GM19025 (cell line): Measurements from ENCODE around the gene SULT2B1.
"Not testable (repeated sequence)": the region's sequence is repeated elsewhere in the genome, so short reads cannot be mapped to it uniquely, and the experiment has no call there.

ENCODE experiments used
- ATAC-seq: cut with Tn5 transposase; IDR thresholded peaks from one replicate; pipeline ENCODE4 v1.9.1; 2021; ENCODE audit warnings: mild to moderate bottlenecking, low read depth, moderate library complexity; ENCODE audit not compliant: unreplicated experiment

Gene SULT2B1

DNA sequence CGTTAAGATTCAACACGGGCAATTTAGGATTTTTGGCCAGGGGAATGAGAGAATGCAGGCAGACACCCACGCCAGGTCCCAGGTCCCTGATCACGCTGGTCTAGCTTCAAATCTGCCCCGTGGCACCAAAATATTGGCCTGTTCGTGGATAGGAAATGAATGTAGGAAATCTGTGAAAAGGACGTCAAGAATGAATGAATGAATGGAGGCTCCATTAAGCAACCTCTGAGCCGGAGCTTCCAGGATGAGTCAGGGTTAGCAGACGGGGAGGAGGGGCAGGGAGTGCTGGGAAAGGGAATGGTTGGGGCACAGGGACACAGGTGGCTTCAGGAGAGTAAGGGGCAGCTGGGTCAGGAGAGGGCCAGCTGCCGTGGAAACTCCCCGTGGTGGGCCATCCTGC lies 4.2 kb downstream of the SULT2B1 start:
- ATAC-seq = no peak

DNA sequence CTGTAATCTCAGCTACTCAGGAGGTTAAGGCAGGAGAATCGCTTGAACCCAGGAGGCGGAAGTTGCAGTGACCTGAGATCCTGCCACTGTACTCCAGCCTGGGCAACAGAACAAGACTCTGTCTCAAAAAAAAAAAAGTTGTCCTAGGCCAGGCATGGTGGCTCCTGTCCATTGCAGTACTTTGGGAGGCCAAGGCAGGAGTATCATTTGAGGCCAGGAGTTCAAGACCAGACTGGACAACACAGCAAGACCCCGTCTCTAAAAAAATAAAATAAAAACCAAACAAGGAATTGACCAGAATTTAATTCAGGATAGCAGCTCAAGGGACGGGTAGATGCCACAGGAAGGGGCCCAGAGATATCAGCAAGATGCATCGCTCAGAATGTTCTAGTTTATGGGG lies 4.9 kb downstream of the SULT2B1 start:
- no peak for ATAC-seq

DNA sequence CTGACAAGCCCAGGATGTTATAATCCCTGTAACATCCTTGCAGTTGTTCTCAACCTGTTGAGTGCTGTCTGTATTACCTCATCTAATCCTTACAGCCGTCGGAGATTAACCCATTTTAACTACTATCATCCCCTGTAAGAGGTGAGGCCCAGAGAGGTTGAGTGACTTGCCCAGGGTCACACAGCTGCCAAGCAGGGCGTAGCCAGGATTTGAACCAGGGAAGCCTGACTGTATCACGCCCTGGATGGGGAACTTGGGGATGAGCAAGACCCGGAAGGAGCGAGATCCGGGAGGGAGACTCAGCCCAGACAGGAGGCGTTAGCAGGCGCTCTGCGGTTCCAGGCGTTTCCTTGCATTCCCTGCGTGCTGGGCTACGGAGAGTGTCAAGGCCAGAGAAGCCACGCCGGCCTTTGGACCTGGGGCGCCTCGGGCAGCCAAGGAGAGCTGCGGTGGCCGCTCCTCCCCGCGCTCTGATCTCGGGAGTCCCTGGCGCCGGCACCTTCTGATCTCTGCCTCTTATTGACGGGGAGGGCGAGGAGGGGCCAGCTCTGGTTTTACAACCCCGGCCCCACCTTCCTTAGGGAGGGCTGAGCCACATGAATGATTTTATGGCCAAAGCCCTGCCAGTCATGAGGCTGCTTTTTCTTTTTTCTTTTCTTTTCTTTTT lies 6.2 kb downstream of the SULT2B1 start:
- ATAC-seq = no peak

DNA sequence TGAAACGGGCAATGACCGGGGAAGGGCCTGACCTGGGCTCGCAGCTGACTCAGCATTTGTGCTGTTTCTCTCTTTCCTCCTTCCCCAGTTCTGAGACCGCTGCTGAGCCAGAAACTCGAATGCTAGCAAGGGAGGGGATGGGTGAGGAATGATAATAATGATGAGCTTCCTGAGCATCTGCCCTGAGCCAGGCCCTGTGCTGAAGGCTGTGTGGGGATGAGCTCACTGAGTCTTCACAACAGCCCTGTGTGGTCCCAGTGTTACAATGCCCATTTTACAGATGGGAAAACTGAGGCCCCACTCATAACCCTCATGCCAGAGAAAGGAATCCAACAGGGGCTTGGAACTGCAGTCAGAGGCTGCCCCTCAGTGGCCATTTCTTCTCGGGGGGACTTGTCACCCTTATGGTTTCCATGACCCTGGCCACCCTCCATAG lies 8.1 kb downstream of the SULT2B1 start:
- no peak for ATAC-seq

DNA sequence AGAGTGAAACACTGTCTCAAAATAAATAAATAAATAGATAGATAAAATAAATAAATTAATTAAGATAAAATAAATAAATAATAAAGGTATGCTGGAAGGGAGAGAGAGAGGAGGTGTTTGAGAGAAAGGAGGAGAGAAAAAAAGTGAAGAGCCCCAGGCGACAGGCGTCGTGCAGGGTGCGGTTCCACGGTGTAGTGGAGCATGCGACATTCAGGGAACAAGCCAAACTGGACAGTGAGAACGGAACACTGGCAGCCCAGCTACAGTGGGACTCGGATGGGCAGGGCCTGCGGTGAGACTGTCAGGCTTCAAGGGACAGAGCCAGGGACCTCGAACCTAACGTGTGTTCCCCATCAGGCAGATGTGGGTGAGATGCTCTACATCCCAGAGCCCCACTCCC lies 9.4 kb downstream of the SULT2B1 start:
- no peak for ATAC-seq

DNA sequence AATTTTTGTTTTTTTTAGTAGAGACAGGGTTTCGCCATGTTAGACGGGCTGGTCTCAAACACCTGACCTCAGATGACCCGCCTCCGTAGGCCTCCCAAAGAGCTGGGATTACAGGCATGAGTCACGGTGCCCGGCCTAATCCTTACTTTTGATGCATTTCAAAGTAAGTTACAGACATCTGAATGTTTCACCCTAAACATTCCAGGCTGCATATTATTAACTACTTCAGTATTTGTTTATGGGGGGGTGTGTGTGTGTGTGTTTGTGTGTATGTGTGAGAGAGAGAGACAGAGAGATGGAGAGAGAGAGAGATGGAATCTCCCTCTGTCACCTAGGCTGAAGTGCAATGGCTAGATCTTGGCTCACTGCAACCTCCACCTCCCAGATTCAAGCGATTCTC lies 13.1 kb downstream of the SULT2B1 start:
- no peak for ATAC-seq

DNA sequence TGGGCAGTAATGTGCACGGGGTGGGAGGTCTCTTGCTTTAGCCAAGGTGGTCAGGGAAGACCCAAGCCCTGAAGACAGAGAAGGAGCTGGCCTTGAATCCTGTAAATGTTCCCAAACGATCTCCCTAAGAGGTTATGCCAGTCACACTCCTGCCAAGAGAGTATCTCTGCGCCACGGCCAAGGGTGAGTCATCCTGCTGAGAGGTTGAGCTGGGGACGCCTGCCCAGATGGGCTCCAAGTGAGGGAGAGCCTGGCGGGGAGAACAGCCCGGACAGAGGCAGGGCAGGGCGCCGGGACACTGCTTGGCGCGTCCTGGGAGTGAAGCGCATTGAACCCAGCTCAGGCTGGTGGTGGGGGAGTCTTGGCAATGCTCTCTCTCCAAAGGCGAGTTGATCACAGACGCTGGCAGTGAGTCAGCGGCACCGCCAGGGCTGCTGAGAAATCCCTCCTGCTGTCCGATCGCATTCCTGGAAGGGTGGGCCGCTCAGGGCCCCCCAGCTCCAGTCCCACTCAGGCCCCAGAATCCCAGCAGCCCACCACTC lies 16.4 kb downstream of the SULT2B1 start:
- no peak for ATAC-seq

DNA sequence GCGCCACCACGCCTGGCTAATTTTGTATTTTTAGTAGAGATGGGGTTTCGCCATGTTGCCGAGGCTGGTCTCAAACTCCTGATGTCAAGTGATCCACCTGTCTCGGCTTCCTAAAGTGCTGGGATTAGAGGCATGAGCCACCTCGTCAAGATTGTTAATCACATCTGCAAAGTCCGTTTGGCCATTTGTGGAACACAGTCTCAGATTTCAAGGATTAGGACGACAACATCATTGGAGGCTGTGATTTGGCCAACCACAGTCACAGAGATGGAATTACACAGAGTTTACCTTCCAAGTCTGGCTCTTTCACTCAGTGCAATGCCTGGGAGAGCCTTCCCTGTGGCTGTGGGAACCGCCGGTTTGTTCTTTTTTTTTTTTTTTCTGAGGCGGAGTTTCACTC lies 17.8 kb downstream of the SULT2B1 start:
- no peak for ATAC-seq

DNA sequence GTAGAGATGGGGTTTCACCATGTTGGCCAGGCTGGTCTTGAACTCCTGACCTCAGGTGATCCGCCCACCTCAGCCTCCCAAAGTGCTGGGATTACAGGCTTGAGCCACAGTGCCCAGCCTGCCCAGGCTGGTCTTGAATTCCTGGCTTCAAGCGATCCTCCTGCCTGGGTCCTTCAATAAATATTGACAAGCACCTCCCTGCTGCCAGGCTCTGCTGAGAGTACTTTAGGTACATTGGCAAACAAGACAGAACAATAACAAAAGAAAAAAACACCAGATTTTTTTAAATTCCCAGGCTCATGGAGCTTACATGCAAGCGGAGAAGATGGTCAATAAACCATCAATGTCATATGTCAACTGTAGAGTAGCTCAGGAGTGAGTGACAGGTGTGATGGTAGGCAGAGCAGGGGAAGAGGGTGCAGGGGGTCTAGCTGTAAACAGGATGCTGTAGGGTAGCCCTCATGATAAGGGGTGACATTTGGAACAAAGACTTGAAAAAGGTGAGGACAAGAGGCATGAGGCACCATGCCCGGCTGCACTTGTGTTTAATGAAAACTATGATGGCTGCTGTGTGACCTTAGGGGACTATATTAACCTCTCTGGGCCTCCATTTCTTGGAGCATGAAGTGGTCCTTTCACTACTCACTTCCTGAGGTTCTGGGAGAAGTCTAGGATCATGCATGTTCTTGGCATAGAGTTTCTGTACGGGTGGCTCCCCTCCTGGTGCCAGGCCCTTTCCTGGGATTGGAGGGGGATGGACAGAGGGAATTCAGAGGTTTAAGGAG lies 19.6 kb downstream of the SULT2B1 start:
- no peak for ATAC-seq

DNA sequence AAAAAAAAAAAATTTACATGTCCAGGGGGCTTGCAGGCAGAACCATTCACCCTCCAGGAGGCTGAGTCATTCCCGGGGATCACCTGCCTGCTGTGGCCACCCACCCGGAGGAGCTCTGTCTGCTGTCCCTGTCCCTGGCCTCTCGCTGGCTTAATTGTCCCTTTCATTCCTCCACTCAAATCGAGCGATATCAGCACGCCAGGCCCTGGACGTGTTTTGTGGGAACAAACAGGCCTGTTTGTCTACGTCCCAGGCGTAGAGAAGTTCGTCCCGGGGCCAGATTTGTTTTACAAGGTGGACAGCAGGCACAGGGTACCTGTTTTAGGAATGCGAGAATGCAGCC lies 21.2 kb downstream of the SULT2B1 start:
- ATAC-seq = no peak

DNA sequence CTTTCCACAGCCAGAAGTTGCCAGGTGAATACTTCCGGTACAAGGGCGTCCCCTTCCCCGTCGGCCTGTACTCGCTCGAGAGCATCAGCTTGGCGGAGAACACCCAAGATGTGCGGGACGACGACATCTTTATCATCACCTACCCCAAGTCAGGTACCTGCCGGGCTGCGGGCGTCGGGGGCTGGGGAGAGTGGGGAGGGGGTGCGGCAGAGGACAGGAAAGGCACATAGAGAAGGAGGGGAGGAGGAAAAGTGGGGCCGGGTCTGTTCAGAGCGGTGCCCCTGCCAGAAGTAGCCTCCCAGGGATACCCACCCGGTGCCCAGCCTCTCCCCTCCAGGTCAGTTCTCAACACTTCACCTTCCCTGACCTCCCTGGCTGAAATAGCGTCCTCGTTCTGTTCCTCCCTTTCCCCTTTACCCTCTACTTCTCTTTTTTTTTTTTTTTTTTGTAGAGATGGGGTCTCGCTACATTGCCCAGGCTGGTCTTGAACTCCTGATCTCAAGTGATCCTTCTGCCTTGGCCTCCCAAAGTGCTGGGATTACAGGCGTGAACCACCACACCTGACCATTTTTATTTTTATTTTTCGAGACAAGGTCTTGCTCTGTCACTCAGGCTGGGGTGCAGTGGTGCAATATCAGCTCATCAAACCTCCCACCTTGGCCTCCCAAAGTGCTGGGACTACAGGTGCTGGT lies 24.1 kb downstream of the SULT2B1 start:
- ATAC-seq = no peak

DNA sequence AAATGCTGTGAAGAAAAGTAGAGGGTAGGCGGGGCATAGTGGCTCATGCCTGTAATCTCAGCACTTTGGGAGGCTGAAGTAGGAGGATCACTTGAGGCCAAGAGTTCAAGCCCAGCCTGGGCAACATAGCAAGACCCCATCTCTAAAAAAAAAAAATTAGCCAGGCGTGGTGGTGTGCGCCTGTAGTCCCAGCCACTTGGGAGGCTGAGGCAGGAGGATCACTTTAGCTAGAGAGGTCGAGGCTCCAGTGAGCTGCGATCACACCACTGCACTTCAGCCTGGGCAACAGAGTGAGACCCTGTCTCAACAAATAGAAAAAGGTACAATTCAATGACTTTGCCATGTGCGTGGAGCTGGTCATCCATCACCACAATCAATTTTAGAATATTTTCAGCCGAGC lies 25.9 kb downstream of the SULT2B1 start:
- ATAC-seq = not testable (repeated sequence)

DNA sequence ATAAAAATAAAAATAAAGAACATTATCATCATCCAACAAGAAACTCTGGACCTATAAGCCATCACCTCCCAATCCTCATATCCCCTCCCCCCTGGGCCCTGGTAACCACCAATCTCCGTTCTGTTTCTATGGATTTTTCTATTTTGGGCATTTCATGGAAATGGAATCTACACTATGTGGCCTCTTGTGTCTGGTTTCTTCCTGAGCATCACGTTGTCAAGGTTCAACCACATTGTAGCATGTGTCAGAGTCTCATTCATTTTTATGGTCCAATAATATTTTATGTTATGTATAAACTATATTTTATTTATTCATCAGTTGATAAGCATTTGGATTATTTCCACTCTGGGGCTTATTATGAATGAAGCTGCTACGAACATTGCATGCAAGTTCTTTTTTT lies 26.9 kb downstream of the SULT2B1 start:
- no peak for ATAC-seq

DNA sequence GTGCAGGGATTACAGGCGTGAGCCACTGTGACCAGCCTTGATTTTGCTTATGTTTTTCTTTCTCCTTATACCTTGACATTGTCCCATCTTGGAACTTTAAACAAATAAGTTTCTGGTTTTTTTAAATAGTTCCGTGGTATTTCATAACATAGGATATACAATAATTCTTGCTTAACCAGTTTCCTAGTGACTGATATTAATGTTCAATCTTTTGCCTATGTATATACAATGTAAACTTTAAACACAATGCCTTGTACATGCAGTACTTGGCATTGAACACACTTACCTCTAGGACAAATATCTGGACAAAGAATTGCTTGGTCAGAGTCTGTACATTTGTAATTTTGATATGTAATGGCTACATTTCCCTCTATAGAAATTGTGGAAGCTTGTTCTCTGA lies 30.2 kb downstream of the SULT2B1 start:
- ATAC-seq = no peak

DNA sequence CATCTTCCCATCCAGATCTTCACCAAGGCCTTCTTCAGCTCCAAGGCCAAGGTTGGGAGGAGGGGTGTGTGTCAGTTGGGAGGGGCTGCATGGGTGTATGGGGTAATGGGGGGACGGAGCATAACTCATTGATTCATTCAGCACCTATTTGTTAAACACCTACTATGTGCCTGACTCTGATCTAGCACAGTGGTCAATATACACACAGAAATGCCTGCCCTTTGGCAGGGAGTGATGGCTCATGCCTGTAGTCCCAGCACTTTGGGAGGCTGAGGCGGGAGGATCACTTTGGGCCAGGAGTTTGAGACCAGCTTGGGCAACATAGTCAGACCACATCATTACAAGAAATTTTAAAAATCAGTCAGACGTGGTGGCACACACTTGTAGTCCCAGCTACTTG lies 35.4 kb downstream of the SULT2B1 start:
- ATAC-seq = no peak

DNA sequence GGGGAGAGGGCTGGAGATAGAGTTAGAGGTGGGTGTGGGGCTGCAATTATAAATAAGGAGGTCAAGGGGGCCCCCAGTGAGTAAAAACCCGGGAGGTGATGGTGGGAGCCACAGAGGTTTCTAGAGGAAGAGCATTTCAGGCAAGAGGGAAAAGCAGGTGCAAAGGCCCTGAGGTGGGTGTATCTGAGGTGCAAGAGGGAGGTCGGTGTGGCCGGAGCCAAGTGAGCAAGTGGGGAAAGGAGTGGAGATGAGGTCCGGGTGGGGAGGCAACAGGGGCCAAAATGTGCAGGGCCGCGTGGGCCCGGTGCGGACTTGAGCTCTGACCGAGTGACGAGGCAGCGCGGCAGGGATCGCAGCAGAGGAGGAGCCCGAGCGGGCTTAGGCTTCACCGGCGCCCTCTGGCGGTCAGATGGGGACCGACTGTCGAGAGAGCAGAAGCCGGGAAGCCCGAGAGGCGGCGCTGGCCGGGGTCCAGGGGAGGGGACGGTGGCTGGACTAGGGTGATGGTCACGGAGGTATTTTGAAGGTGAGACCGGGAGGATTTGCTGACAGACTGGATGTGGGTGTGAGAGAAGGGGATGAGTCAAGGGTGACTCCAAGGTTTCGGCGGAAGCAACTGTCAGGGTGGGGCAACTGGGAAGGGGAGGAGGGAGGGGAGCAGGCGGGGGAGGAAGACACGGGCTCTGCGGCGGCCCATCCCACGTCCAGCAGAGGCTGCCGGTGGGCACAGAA lies 36.9 kb downstream of the SULT2B1 start:
- ATAC-seq = no peak

DNA sequence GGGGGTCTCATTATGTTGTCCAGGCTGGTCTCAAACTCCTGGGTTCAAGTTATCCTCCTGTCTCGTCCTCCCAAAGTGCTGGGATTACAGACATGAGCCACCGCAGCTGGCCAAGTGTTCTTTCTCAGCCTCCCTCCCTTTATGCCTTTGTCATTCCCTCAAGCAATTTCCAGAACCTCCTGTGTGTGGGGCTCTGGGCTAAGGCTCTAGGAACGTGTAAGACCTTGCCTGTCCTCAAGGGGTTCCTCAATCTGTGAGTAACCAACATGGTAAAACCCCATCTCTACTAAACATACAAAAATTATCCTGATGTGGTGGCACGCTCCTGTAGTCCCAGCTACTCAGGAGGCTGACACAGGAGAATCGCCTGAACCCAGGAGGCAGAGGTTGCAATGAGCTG lies 39.0 kb downstream of the SULT2B1 start:
- no peak for ATAC-seq

DNA sequence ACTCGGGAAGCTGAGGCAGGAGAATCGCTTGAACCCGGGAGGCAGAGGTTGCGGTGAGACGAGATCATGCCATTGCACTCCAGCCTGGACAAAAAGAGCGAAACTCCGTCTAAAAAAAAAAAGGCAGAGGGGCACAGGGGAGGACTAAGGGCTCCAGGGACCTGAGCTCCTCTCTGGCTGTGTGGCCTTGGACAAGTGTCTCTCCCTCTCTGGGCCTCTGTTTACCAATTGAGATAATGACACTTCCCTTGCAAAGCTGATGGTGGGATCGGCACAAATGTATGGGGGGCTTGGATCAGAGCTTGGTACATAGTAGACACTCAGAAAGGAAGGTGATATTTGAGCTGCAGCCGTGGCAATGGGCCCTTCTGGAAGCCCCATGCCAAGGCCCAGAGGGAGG lies 43.2 kb downstream of the SULT2B1 start:
- no peak for ATAC-seq

DNA sequence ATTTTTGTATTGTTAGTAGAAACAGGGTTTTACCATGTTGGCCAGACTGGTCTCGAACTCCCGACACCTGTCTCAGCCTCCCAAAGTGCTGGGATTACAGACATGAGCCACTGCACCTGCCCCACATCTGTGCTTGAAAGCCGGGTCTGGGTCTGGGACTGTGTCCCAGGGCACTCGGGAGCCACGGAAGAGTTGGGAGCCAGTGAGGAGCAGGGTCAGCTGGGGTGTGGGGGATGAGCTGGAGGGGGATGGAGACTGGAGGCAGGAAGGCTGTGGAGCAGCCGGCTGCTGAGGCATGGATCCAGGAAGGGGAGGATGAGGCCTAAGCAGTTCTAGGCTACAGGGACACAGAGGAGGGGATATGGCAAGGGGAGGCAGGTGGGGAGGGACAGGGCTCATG lies 43.9 kb downstream of the SULT2B1 start:
- ATAC-seq = no peak

DNA sequence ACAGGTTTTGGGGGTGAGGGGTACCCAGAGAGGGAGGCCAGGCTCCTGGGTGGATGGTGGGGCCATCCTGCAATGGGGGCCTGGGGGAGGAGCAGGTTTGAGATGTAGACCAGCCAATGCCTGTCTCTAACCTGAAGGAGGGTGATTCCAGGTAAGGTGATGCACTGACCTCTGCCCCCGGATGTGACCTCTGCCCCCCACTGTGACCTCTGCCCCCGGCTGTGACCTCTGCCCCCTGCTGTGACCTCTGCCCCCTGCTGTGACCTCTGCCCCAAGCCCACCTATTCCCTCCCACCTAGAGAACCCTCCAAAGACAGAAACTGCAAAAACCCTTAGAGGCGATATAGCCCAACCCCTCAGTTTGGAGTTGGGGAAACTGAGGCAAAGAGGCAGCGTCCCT lies 44.3 kb downstream of the SULT2B1 start:
- ATAC-seq = no peak
